ENCODE data around the gene RAB23.
"Not testable (repeated sequence)": the region's sequence is repeated elsewhere in the genome, so short reads cannot be mapped to it uniquely, and the experiment has no call there.

The RAB23 gene

DNA sequence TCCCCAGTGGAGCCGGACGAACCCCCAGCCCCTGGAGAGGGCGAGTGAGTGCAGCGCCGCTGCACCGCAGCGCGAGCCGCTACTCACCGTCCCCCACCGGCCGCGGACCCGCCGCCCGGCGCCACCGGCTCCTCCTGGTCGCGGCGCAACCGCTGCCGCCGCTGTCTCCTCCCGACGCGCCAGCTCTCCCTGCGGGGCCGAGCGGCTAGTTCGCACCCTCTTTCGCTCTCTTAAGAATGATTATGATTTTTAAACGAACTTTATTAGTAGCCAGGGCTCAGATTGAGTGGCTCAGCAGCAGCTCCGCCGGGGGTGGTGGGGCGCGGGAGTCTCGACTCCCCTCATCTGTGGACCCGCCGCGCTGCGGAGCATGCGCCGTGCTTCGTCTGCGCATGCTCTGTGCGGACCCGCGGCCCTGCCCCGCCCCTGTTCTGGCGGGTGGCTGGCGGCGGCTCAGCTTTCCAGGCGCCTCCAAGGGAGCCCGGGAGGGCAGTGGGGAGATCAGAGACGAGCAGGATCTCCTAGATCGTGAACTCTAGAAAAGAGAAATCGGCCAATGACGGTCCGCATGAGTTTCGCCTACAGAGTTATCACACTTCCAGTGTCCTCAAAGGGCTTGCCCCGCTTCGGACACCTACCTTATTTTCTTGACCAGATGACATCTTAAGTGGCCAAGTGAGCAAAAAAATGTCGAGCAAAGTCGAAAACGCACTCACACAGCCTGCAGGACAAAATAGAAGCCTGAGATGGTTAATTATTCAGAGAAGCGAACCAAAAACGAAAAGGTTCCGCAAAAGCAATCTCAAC lies at the start of gene RAB23:
Gene RAB23, minus strand, starts transcription at position 372 of the 807 bp plus-strand sequence. CDS start 11,927 bp downstream, outside the sequence.
- DNase-seq (ENCODE audit: low read depth in 2 of 2), result peak; percentile 79 to 80

DNA sequence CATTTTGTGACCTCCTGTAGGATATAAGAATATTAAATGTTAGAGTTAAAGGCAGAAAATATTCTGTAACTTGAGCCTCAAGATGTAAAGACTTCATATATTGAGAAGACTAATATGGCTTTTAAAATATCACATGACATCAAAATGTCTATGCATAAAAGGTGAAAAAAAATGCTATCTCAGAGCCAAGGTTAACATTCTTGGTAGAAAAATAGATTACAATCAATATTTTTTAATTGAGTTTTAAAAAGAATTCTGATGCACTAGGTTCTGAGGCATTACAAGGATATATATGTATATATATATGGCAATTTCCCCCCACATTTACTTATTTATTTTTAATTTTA lies 46.2 kb upstream of the RAB23 start:
- no peak for DNase-seq (ENCODE audit: low read depth in 2 of 2)

DNA sequence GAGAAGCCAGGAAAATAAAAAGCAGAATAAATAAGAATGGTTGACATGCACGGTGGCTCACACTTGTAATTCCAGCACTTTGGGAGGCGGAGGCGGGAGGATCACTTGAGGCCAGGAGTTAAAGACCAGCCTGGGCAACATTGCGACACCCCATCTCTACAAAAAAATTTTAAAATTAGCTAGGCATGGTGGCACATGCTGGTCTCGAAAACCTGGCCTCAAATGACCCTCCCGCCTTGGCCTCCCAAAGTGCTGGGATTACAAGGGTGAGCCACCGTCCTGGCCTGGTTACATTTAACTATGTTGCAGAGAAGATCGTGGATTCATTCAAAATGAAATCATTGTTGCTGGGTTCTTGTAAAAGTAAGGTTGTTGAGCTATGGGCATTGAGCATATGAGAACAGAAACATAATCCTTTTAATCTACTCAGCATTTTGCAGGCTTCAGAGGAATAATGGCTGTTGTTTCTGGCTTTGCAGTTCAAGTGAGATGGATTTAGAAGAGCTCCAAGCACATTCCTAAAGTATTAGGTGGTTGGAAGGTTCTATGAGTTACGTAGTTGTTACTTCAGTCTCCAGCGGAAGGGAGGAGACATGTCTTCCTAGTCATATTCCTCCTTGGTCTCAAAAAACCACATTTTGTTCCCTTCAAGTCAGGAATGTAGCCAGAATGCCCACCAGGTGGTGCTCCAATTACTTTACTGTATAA lies 45.6 kb upstream of the RAB23 start:
- peak; percentile 2 to 12 for DNase-seq (ENCODE audit: low read depth in 2 of 2)

DNA sequence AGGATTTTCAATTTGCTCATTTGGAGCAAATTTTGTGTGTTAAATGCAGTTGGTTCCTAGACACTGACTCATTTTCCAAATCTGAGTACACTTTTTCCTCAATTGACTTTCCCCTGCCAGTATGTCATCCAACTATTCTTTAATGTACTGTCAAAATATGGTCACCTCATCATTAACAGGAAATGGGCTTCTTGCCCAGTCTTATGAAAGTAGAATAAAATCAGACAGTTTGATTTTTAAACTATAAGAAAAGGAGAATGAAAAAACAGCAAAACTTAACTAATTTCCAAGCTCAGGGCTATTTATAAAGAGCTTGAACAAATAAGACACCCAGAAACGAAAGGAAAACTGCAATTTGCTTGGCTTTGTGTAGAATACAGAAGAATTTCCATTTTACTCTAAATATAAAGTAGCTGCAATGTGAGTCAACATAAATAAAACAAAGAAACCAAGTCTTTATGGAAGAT lies 43.7 kb upstream of the RAB23 start:
- no peak for DNase-seq (ENCODE audit: low read depth in 2 of 2)

DNA sequence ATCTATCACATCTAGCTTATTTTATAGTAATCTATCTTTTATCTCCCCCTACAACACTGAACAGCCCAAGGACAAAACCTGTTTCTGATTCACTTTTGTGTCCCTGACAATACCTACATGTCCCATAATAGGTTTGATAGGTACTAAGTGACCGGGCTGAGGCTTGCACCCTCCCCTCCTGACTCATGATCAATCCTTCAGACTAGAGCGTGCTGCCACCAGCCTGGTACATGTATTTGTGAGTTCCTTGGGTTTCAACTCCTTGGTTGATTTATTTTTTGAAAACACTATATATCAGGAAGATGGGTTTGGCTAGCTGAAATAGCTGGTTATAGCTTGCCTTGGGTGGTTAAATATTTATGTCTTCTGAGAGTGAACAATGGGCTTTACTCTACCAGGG lies 41.6 kb upstream of the RAB23 start:
- DNase-seq (ENCODE audit: low read depth in 2 of 2), result no peak

DNA sequence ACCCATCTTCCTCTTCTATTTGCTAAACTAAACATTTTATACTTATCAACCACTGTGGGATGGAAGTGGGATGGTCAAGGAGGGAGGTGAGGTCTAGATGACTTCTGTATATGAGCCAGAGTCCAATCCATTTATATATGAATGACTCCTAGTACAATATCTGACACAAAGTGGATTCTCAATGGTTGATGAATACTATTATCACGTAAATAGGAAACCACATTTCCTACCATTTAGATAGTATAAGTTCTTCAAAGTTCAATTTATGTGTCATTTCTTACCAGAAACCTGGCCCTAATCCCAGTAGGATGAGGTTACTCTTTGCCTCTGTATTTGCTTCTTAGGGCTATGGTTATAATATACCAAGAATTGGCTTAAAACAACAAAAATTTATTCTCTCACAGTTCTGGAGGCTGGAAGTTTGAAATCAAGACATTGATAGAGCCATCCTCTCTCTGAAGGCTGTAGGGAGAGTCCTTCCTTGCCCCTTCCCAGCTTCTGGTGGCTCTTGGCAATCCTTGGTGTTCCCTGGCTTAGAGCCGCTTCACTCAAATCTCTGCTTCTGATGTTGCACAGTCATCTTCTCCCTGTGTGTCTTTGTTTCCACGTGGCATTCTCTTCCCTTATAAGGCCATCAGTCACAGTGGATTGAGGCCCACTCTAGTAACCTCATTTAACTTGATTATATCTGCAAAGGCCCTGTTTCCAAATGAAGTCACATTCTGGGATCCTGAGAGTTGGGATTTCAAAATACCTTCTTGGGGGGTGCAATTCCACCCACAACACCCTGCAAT lies 41.0 kb upstream of the RAB23 start:
- no peak for DNase-seq (ENCODE audit: low read depth in 2 of 2)

DNA sequence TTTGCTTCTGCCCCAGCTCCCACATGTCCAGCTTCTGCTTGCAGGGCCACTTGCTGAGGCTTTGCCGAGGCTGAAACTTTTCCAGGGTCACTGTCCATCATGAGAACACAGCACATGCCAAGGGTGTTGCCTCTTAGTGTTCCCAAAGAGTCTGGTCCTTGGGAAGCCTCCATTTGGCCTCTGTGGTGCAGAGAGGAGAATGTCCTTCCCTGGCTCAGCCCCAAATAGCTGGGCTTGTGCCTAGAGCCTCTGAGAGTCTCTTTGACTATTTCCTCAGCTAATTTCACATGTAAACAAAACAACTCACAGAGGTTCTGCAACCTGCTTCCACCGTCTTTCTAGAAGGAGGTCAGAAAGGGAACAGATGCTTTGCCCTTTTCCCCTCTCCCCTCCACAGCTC lies 40.4 kb upstream of the RAB23 start:
- no peak for DNase-seq (ENCODE audit: low read depth in 2 of 2)

DNA sequence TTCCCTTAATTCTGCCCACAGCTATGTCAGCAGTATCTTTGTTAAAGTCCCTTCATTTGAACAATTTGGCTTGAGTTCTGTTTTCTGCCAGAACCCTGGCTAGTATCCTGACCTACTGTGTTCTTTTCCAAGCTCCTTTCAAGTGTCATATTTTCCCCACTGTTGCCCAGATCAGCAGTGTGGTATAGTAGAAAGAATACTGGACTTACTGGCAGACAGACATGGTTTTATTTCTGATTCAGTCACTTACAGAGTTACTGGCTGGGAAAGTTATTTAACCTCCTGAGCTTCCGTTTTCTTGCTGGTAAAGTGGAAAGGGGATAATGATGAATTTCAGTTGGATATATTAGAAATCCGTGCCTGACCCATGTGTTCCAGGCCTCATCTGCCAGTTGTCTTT lies 39.8 kb upstream of the RAB23 start:
- no peak for DNase-seq (ENCODE audit: low read depth in 2 of 2)

DNA sequence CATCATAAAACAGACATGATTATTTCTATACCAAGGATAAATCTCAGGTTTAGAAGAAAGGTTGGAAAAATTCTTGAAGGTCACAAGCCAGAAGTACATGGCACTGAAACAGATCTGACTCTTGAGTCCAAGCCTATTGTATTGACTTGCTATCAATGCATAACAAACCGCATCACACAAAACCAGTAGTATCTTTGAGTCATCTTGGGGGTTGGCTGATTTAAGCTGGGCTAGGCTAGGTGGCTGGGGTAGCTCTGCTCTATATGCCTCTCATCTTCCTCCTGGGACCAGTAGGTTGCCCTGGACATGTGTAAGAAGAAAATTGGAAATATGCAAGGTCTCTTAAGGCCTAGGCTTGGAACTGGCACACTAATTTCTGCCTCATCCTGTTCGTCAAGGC lies 37.0 kb upstream of the RAB23 start:
- DNase-seq (ENCODE audit: low read depth in 2 of 2), result no peak

DNA sequence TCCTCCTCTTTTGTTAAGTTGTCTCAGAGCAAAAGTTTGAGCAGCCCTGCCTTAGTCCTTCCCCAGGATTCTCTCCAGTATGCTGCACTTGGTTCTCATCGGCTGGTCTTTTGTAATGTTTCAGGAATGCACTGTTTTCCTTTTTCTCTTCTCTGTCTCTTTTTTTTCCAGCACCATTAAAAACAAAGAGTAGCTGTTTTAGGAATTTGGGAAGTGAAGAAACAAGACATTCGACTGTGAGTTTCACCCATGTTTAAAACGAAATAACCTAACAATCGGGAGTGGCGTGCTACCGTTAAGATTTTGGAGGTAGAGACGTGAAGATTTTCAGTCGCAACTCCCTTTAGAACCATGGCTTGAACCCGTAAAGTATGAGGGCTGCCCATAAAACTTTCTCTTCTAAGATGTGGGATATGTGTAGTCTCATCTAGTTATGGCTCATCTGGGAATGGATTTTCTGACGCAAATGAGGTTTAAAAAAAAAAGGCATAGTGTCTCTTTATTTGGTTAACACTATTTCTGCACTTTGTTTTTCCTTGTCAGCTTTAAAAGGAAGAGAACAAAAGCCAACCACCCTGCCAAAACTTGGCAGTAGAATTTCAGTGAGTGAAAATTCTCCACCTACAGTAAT lies 35.9 kb upstream of the RAB23 start:
- no peak for DNase-seq (ENCODE audit: low read depth in 2 of 2)

DNA sequence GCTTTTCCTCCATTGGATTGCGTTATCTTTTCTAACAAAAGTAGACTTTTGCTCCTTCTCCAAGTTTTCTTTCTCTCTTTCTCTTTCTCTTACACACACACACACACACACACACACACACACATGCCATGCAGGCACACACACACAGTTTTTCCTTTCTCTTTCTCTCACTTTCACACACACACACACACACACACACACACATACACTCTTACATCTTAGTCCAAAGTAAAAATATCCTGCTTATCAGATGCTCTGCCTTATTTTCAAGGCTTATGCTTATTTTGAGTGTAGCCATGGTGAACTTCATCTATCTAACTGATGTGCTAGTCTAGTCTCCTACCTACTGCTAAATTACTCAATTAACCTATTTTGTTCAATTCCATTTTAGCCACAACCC lies 34.4 kb upstream of the RAB23 start:
- DNase-seq (ENCODE audit: low read depth in 2 of 2), result no peak

DNA sequence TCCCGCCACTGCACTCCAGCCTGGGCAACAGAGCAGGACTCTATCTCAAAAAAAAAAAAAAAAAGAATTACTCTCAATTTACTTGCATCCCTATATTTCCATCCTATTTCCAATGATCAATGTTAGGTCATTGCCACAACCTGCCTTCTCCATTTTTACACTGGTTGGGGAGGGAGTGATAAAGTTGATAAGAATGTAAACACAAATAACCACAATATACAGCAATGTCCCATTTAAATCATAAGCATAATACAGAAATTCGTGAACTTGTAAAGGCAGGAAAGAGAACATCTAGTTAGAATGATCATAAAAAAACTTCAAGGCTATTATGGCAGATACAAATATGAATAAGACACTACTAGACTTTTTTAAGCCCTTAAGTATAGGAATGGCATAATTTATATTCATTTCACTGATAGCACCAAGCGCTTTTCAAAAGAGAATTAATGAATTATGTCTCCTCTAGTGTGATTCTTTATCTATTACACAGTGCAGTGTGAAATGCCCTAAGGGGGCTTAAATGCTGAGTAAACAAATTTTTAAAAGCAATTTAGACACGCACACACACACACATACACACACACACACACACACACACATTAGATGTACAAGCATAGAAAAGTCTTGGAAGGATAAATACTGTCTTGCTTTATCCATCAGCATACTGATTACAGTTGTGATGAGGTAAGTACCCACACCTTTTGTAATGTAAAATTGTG lies 33.5 kb upstream of the RAB23 start:
- DNase-seq (ENCODE audit: low read depth in 2 of 2), result no peak

DNA sequence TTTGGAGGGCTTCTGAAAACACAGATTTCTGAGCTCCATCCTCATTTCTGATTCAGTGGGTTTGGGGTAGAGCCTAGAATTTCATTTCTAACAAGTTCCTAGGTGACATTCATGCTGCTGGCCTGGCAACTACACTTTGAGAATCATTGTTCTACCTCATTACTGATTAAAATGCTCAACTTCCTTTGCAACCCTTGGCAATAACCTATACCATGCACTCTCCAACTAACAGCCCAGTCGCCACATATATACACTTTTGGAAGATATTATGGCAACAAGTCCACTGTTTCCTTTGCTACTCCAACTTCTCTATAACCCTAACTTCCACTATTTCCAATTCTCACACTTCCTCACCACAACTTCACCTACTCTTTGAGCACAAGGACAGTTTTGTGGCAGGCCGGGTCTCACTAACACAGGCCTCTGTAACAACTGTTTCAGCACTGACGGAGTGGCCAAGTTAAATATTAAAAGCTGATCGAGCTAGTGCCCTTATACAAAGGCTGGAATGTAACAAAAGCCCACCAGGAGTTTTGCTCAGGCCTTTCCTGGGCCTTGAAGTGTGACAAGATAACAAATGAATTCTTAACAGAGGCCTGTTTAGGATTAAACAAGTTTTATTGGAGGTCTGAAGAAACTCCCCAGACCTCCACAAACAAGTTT lies 32.1 kb upstream of the RAB23 start:
- DNase-seq (ENCODE audit: low read depth in 2 of 2), result no peak

DNA sequence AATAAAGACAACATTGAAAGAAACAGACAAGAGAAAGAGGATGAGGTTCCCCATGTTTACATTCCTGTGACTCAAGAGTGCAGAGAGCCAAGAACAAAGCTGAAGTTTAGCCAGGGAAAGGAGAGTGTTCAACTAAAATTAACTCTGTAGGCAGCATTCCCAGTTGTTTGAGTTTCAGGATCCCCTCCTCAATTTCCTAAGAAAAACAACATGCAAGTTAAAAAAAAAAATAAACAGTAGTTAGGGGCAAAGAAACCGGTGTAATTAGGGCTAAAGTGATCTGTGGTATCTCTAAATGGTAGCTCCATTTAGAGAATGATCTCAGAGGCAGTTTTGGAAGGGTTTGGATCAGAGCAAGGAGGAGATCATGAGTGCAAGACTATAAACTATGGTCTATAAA lies 30.9 kb upstream of the RAB23 start:
- DNase-seq (ENCODE audit: low read depth in 2 of 2), result no peak

DNA sequence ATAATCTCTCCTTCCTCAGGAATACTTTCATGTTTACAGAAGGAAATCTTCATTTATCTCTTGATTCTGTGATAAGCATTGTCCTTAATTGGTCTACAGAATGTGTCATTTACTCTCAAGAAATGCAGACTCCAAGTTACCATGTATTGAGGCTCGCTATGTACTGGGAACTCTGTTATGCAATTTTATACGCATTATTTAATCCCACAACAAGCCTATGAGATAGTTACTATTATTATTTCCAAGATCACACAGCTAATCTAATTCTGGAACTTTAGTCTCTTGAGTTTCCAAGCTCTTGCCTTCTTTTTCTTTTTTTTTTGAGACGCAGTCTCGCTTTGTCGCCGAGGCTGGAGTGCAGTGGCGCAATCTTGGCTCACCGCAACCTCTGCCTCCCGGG lies 30.0 kb upstream of the RAB23 start:
- no peak for DNase-seq (ENCODE audit: low read depth in 2 of 2)

DNA sequence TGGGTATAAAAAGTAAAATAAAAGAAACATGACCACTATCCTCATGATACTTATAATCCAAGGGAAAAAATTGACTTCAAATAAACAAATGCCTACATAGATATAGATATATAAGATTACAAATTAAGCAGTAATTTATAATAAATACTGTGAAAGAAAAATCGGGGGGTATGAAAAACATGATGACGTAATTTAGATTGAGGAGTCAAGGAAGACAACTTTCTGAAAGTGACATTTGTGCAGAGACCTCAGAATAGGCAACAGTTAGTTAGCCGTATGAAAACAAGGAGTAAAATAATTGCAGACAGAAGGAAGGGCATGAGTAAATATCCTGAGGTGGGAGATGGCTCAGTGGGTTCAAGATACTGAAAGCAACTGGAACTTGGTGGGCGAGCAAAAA lies 28.2 kb upstream of the RAB23 start:
- no peak for DNase-seq (ENCODE audit: low read depth in 2 of 2)

DNA sequence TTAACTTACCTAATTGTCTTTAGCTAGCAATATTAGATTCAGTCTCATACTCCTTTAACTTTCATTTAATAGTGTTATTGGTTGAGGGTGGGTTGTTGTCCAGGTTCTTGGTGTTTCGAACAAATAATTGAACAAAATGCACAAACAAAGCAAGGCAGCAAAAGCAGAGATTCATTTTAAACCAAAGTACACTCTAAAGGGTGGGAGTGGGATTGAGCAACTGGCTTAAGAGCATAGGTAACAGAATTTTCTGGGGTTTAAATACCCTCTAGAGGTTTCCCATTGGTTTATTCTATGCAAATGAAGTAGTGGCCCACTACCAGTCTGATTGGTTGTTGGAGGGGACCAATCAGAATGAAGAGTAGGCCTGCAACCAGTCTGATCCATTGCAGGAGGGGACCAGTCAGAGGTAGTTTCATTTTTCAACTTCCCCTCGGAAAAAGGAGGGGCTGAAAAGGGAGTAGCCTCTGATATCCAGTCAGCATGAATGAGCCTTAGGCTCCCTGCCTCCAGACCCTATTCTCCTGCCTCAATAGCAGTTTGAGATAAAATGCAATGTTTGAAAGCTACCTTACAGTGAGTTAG lies 26.3 kb upstream of the RAB23 start:
- no peak for DNase-seq (ENCODE audit: low read depth in 2 of 2)

DNA sequence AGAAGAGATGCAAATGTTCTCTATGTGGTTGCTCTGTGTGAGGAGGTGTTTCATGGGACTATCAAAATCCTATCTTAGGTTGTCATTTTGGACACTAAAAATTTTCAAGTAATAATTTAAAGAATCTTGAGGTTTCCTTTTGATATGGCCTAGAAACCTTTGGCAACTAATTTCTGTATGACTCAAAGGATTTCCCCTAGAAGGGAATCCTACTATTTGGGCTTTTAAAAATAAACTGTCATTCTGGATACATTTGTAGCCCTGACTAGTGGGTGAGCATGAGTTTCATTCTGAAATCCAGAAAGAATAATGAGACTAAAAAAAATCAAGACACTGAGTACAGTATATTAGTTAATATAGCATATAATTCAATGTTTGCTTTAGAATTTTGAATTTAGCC lies 25.5 kb upstream of the RAB23 start:
- no peak for DNase-seq (ENCODE audit: low read depth in 2 of 2)

DNA sequence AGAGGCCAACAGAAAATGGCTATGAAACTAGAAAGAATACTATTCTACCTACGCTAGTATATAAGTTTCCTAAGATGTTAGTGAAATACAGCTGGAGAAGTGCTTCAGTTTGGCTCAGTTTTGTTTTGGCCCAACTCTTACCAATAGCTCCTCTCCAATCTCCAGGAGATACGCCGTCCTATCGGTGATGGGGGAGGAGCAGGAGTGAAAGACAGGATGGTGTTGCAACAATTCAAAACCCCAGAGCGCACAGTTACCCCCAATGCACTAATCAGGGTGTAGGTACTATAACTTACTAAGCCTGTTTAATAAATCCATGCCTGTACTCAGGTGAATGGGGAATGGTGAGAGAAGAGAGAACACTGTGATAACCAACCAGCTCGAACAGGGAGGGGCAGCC lies 24.2 kb upstream of the RAB23 start:
- no peak for DNase-seq (ENCODE audit: low read depth in 2 of 2)

DNA sequence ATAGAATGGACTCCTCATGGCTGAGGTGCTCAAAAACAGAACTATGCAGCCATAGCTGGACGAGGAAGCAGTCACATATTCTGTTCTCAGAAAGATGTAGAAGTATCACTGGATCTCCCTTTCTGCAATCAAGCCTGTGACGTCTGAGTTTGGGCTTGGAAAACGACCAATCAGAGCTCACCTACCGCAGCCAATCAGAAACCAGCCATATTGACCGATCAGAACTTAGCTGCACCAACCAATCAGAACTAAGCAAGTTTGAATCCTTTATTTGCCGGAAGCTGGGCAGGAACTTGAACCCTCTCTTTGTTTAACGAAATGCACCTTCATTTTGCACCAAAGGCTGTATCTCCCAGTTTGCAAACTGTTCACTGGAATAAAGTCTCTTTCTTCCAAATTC lies 21.8 kb upstream of the RAB23 start:
- DNase-seq (ENCODE audit: low read depth in 2 of 2), result no peak

DNA sequence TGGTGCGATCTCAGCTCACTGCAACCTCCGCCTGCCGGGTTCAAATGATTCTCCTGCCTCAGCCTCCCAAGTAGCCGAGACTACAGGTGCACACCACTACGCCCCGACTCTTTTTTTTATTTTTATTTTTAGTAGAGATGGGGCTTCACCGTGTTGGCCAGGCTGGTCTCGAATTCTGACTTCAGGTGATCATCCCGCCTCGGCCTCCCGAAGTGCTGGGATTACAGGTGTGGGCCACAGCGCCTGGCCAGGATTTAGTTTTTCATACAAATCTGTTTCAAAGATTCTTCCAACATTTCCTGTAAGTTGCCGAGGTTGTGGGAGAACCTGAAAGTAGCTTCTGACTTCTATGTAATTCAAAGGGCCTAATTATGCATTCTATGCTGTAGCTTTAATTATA lies 21.4 kb upstream of the RAB23 start:
- not testable (repeated sequence) for DNase-seq (ENCODE audit: low read depth in 2 of 2)
